Left lung (tissue), 10 donors: ENCODE data around the gene SLC35F6. TPM values are rescaled to one million over a fixed set of nuclear protein-coding genes. Genes with fewer than 3 reads are reported as not detected.
"Not testable (repeated sequence)": the region's sequence is repeated elsewhere in the genome, so short reads cannot be mapped to it uniquely, and the experiment has no call there.

ENCODE experiments used
- ATAC-seq: fragments of 200-7000 bp; cut with Tn5 transposase; one replicate; pipeline ENCODE4 v1.9.1; 2020; ENCODE audit warnings: moderate library complexity
- DNase-seq, 4 donors: peaks; one replicate each; pipeline ENCODE4 v3.0.0-alpha.2; 2013 to 2020
- H3K27ac ChIP-seq, 2 donors: fragments of 200-600 bp; sonication (generic) in 1 of 2; one replicate each; pipeline versions ENCODE4 v1.5.0 to v1.8.0; 2020 to 2021
- H3K27me3 ChIP-seq, 2 donors: fragments of 200-600 bp; sonication (generic) in 1 of 2; one replicate each; pipeline versions ENCODE4 v1.5.0 to v1.8.0; 2020 to 2021
- H3K36me3 ChIP-seq, 2 donors: fragments of 200-600 bp; sonication (generic) in 1 of 2; one replicate each; pipeline versions ENCODE4 v1.5.0 to v1.8.0; 2020 to 2021
- H3K4me1 ChIP-seq, 2 donors: fragments of 200-600 bp; one replicate each; pipeline ENCODE4 v1.8.0; 2021
- H3K4me3 ChIP-seq, 2 donors: fragments of 200-600 bp; sonication (generic) in 1 of 2; one replicate each; pipeline versions ENCODE4 v1.5.0 to v1.8.0; 2020 to 2021; ENCODE audit warnings: mild to moderate bottlenecking in 1 of 2
- H3K9me3 ChIP-seq, 2 donors: fragments of 200-600 bp; sonication (generic) in 1 of 2; one replicate each; pipeline versions ENCODE4 v1.5.0 to v1.8.0; 2020 to 2021
- CTCF ChIP-seq, 2 donors: fragments of 200-600 bp; sonication (generic) in 1 of 2; IDR thresholded peaks; one replicate each; pipeline versions ENCODE4 v1.5.0 to v1.8.0; 2021; ENCODE audit warnings: antibody characterized with exemption in 2 of 2
- intact Hi-C, 2 donors: fragments of 100-400 bp; cut with DNase I; formaldehyde crosslinking; loops; one replicate each; pipeline versions ENCODE4 v1.11.2 to v1.14.2; 2022
- polyA plus RNA-seq, 6 donors: library from polyadenylated mRNA; unstranded; fragments of 120-200 nt; gene quantifications; one replicate each; pipeline ENCODE4 v1.2.1, GENCODE V29; 2013; ENCODE audit not compliant: insufficient read length in 6 of 6
- total RNA-seq, 2 donors: library from RNA; stranded (reverse); fragmentation: NEBNext Ultra II Directional; extraction: Animal tissue kit (Norgen Biotek cat#: 25700); gene quantifications; one replicate each; pipeline ENCODE4 v1.2.1, GENCODE V29; 2021
- donor health status: DM: no; HTN: yes; CAD: no.
- donor health status: DM: no; HTN: no; CAD: no.

Gene SLC35F6
- total and polyA plus RNA-seq, 8 donors = 10.0 to 62.1 (median 12.3) TPM

- ATAC-seq (no peak), DNase-seq (no peak)
- Histone ChIP-seq H3K4me1 (peaks cover 6 to 14% of the 10 kb centered on the region in 2 donors), H3K36me3 (no peaks in the 10 kb centered on the region), H3K27ac (peak overlapping the region; percentile 75 to 79), H3K4me3 (no peak overlapping the region), H3K27me3 (no peaks in the 10 kb centered on the region), H3K9me3 (no peaks in the 10 kb centered on the region)
- intact Hi-C loops = no loop called here
- TF ChIP-seq CTCF (IDR thresholded peaks at IDR 0.05) = no peak
Observed at GRCh38 chr2:26758790-26759321, 5.2 kb upstream of the SLC35F6 start.

- Histone ChIP-seq H3K27me3 (no peaks in the 10 kb centered on the region), H3K4me1 (peaks cover 8 to 16% of the 10 kb centered on the region in 2 donors), H3K27ac (no peak overlapping the region), H3K4me3 (no peak overlapping the region), H3K9me3 (no peaks in the 10 kb centered on the region), H3K36me3 (no peaks in the 10 kb centered on the region)
- DNase-seq (no peak), ATAC-seq (no peak)
- no peak for TF ChIP-seq CTCF (IDR thresholded peaks at IDR 0.05)
- intact Hi-C loops = no loop called here
Observed at GRCh38 chr2:26759845-26760244, 4.2 kb upstream of the SLC35F6 start.

GRCh38 chr2:26760991-26761390 lies 3.1 kb upstream of the SLC35F6 start:
- peaks cover 16 to 28% of the 10 kb centered on the region in 2 donors for H3K4me1 ChIP-seq
- H3K4me3 ChIP-seq, intact Hi-C loops, ATAC-seq, H3K9me3 ChIP-seq, DNase-seq, H3K27ac ChIP-seq, H3K36me3 ChIP-seq, H3K27me3 ChIP-seq: not testable (repeated sequence)

- H3K27me3 ChIP-seq = no peaks in the 10 kb centered on the region
- H3K4me1 ChIP-seq = peaks cover 16 to 48% of the 10 kb centered on the region in 2 donors
- no peak overlapping the region for H3K27ac ChIP-seq
- intact Hi-C loops = no loop called here
- H3K4me3 ChIP-seq = no peak overlapping the region
- DNase-seq (no peak), ATAC-seq (no peak)
- H3K36me3 ChIP-seq = peaks cover 0 to 3% of the 10 kb centered on the region in 2 donors
- H3K9me3 ChIP-seq = no peaks in the 10 kb centered on the region
- TF ChIP-seq CTCF (IDR thresholded peaks at IDR 0.05) = no peak
Observed at GRCh38 chr2:26763019-26763418, 1.1 kb upstream of the SLC35F6 start.

GRCh38 chr2:26764906-26765305 lies 822 bp downstream of the SLC35F6 start:
- Histone ChIP-seq H3K4me3 (peak overlapping the region; percentile 61 to 83), H3K27me3 (no peaks in the 10 kb centered on the region), H3K36me3 (peaks cover 0 to 3% of the 10 kb centered on the region in 2 donors), H3K4me1 (peaks cover 14 to 60% of the 10 kb centered on the region in 2 donors), H3K27ac (peak overlapping the region; percentile 79 to 85), H3K9me3 (no peaks in the 10 kb centered on the region)
- DNase-seq (no peak), ATAC-seq (peak; percentile 17)
- intact Hi-C loops = no loop called here
- no peak for TF ChIP-seq CTCF (IDR thresholded peaks at IDR 0.05)
